WTC11 (cell line): ENCODE results near the gene MBD6. TPM values are rescaled to one million over a fixed set of nuclear protein-coding genes. Genes with fewer than 3 reads are reported as not detected.

ENCODE experiments used
- ATAC-seq: fragments of 200-7000 bp; cut with Tn5 transposase; 2 replicates; pipeline ENCODE4 v1.10.0; 2021; ENCODE audit warnings: mild to moderate bottlenecking, moderate library complexity
- CTCF ChIA-PET: fragments of 300-600 bp; sonication (Branson Sonifier 250); formaldehyde crosslinking; loops from one replicate; lab custom pipeline; 2021; ENCODE audit warnings: antibody characterized with exemption; lab: Charles Lee
- POLR2A ChIA-PET: fragments of 350-600 bp; sonication (Branson Sonifier 250); formaldehyde crosslinking; loops from one replicate; lab custom pipeline; 2021; ENCODE audit warnings: antibody characterized with exemption; lab: Charles Lee
- DNase-seq: peaks from one replicate; pipeline ENCODE4 v3.0.0; 2021; ENCODE audit warnings: low spot score
- H3K27ac Mint-ChIP-seq: 2 replicates; pipeline ENCODE4 v1.8.0; 2021; ENCODE audit warnings: mixed read lengths
- H3K27me3 Mint-ChIP-seq: 2 replicates; pipeline ENCODE4 v1.8.0; 2021; ENCODE audit warnings: low read depth, mild to moderate bottlenecking, moderate library complexity, mixed read lengths
- H3K36me3 Mint-ChIP-seq: 2 replicates; pipeline ENCODE4 v1.8.0; 2021; ENCODE audit warnings: mixed read lengths
- H3K4me1 Mint-ChIP-seq: 2 replicates; pipeline ENCODE4 v1.8.0; 2022; ENCODE audit warnings: mixed read lengths
- H3K4me3 Mint-ChIP-seq: 2 replicates; pipeline ENCODE4 v1.8.0; 2021; ENCODE audit warnings: mild to moderate bottlenecking, moderate library complexity, mixed read lengths
- H3K9me3 Mint-ChIP-seq: 2 replicates; pipeline ENCODE4 v1.8.0; 2021; ENCODE audit warnings: mixed read lengths
- CTCF ChIP-seq: fragments of 200-600 bp; IDR thresholded peaks from 2 replicates; pipeline ENCODE4 v1.8.0; 2022; ENCODE audit warnings: antibody characterized with exemption
- FOXK1 ChIP-seq: sonication (generic); formaldehyde crosslinking; IDR thresholded peaks from 2 replicates; pipeline ENCODE4 v1.8.0; 2022; ENCODE audit warnings: mild to moderate bottlenecking, moderate library complexity, missing genetic modification reagents
- IRF2 ChIP-seq: sonication (generic); formaldehyde crosslinking; IDR thresholded peaks from 2 replicates; pipeline ENCODE4 v1.8.0; 2022; ENCODE audit warnings: low read depth, missing genetic modification reagents, borderline replicate concordance
- NFE2L1 ChIP-seq: sonication (generic); formaldehyde crosslinking; IDR thresholded peaks from 2 replicates; pipeline ENCODE4 v1.8.1; 2023; ENCODE audit warnings: missing genetic modification reagents
- SMAD4 ChIP-seq: sonication (generic); formaldehyde crosslinking; IDR thresholded peaks from 2 replicates; pipeline ENCODE4 v1.8.0; 2022; ENCODE audit warnings: mild to moderate bottlenecking, missing genetic modification reagents
- ZBTB21 ChIP-seq: sonication (generic); formaldehyde crosslinking; IDR thresholded peaks from 2 replicates; pipeline ENCODE4 v1.8.1; 2023; ENCODE audit warnings: mild to moderate bottlenecking, missing genetic modification reagents, borderline replicate concordance
- ZNF121 ChIP-seq: sonication (generic); formaldehyde crosslinking; IDR thresholded peaks from 2 replicates; pipeline ENCODE4 v1.8.0; 2023; ENCODE audit warnings: missing genetic modification reagents
- ZNF232 ChIP-seq: sonication (generic); formaldehyde crosslinking; IDR thresholded peaks from 2 replicates; pipeline ENCODE4 v1.8.0; 2022; ENCODE audit warnings: mild to moderate bottlenecking, missing genetic modification reagents
- ZNF423 ChIP-seq: fragments of 250-450 bp; sonication (Bioruptor Pico); IDR thresholded peaks from 2 replicates; pipeline ENCODE4 v2.1.2; 2022; ENCODE audit warnings: mild to moderate bottlenecking, moderate library complexity
- total RNA-seq: library from RNA; stranded (reverse); gene quantifications from 3 replicates; pipeline ENCODE4 v1.2.3, GENCODE V29; 2021
- TF ChIP-seq, protein P1 (sequence below): sonication (generic); formaldehyde crosslinking; IDR thresholded peaks from 2 replicates; pipeline ENCODE4 v1.8.1; 2022; ENCODE audit warnings: mild to moderate bottlenecking, moderate library complexity, missing genetic modification reagents
- TF ChIP-seq, protein P2 (sequence below): sonication (generic); formaldehyde crosslinking; IDR thresholded peaks from 2 replicates; pipeline ENCODE4 v1.8.0; 2022; ENCODE audit warnings: mild to moderate bottlenecking, missing genetic modification reagents
- TF ChIP-seq, protein P3 (sequence below): sonication (generic); formaldehyde crosslinking; IDR thresholded peaks from 2 replicates; pipeline ENCODE4 v1.8.1; 2023; ENCODE audit warnings: mild to moderate bottlenecking, moderate library complexity, missing genetic modification reagents
- TF ChIP-seq, protein P4 (sequence below): sonication (generic); formaldehyde crosslinking; IDR thresholded peaks from 2 replicates; pipeline ENCODE4 v1.8.0; 2022; ENCODE audit warnings: mild to moderate bottlenecking, missing genetic modification reagents
- TF ChIP-seq, protein P5 (sequence below): fragments of 250-450 bp; sonication (Bioruptor Pico); IDR thresholded peaks from 2 replicates; pipeline ENCODE4 v2.1.2; 2022; ENCODE audit warnings: mild to moderate bottlenecking, moderate library complexity
- TF ChIP-seq, protein P6 (sequence below): sonication (generic); formaldehyde crosslinking; IDR thresholded peaks from 2 replicates; pipeline ENCODE4 v1.8.1; 2023; ENCODE audit warnings: mild to moderate bottlenecking, missing genetic modification reagents, moderate library complexity

Gene MBD6
- total RNA-seq, 1 experiment from 2014 or later, result 46.3 TPM

GRCh38 chr12:57476162-57476992 is 46.2 kb upstream of the MBD6 start:
- H3K27ac Mint-ChIP-seq, result no peak overlapping the region
- peak; percentile 63 for TF ChIP-seq CTCF
- TF ChIP-seq, protein P1, sequence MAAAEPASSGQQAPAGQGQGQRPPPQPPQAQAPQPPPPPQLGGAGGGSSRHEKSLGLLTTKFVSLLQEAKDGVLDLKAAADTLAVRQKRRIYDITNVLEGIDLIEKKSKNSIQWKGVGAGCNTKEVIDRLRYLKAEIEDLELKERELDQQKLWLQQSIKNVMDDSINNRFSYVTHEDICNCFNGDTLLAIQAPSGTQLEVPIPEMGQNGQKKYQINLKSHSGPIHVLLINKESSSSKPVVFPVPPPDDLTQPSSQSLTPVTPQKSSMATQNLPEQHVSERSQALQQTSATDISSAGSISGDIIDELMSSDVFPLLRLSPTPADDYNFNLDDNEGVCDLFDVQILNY, result no peak
- TF ChIP-seq, protein P2, sequence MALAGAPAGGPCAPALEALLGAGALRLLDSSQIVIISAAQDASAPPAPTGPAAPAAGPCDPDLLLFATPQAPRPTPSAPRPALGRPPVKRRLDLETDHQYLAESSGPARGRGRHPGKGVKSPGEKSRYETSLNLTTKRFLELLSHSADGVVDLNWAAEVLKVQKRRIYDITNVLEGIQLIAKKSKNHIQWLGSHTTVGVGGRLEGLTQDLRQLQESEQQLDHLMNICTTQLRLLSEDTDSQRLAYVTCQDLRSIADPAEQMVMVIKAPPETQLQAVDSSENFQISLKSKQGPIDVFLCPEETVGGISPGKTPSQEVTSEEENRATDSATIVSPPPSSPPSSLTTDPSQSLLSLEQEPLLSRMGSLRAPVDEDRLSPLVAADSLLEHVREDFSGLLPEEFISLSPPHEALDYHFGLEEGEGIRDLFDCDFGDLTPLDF (CRISPR knock-in tag), result no peak
- TF ChIP-seq, protein P3, sequence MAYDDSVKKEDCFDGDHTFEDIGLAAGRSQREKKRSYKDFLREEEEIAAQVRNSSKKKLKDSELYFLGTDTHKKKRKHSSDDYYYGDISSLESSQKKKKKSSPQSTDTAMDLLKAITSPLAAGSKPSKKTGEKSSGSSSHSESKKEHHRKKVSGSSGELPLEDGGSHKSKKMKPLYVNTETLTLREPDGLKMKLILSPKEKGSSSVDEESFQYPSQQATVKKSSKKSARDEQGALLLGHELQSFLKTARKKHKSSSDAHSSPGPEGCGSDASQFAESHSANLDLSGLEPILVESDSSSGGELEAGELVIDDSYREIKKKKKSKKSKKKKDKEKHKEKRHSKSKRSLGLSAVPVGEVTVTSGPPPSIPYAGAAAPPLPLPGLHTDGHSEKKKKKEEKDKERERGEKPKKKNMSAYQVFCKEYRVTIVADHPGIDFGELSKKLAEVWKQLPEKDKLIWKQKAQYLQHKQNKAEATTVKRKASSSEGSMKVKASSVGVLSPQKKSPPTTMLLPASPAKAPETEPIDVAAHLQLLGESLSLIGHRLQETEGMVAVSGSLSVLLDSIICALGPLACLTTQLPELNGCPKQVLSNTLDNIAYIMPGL (CRISPR knock-in tag), result 0 out of 2 replicates have a peak, but pooled peaks have one; percentile 72
- TF ChIP-seq ZNF423 (CRISPR knock-in tag), result no peak
- TF ChIP-seq FOXK1 (CRISPR knock-in tag), result 0 out of 2 replicates have a peak, but pooled peaks have one; percentile 26
- TF ChIP-seq, protein P4, sequence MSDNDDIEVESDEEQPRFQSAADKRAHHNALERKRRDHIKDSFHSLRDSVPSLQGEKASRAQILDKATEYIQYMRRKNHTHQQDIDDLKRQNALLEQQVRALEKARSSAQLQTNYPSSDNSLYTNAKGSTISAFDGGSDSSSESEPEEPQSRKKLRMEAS (CRISPR knock-in tag), result peak; percentile 17; the same call in 1 of the 2 replicates
- TF ChIP-seq, protein P5, sequence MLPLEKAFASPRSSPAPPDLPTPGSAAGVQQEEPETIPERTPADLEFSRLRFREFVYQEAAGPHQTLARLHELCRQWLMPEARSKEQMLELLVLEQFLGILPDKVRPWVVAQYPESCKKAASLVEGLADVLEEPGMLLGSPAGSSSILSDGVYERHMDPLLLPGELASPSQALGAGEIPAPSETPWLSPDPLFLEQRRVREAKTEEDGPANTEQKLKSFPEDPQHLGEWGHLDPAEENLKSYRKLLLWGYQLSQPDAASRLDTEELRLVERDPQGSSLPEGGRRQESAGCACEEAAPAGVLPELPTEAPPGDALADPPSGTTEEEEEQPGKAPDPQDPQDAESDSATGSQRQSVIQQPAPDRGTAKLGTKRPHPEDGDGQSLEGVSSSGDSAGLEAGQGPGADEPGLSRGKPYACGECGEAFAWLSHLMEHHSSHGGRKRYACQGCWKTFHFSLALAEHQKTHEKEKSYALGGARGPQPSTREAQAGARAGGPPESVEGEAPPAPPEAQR (CRISPR knock-in tag), result no peak
- no peak for TF ChIP-seq ZNF121
- TF ChIP-seq, protein P6, sequence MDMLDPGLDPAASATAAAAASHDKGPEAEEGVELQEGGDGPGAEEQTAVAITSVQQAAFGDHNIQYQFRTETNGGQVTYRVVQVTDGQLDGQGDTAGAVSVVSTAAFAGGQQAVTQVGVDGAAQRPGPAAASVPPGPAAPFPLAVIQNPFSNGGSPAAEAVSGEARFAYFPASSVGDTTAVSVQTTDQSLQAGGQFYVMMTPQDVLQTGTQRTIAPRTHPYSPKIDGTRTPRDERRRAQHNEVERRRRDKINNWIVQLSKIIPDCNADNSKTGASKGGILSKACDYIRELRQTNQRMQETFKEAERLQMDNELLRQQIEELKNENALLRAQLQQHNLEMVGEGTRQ (CRISPR knock-in tag), result no peak
- TF ChIP-seq ZBTB21 (CRISPR knock-in tag), result 0 out of 2 replicates have a peak, but pooled peaks have one; percentile 17
- TF ChIP-seq IRF2, result no peak
- no peak for TF ChIP-seq SMAD4 (CRISPR knock-in tag)
- TF ChIP-seq NFE2L1, result no peak
- TF ChIP-seq ZNF232, result no peak
- TF ChIP-seq, all 79 proteins: peak for 5
- DNase-seq, result peak; percentile 68
- Mint-ChIP-seq H3K27me3 (peaks cover 99% of the 10 kb centered on the region), H3K36me3 (no peaks in the 10 kb centered on the region), H3K4me3 (peak overlapping the region; percentile 77), H3K4me1 (peaks cover 35% of the 10 kb centered on the region), H3K9me3 (no peaks in the 10 kb centered on the region)
- ChIA-PET CTCF (interaction anchor here (0.6 to 5.0 kb wide), 18 partner anchors 10 to 389 kb away, joined by 3 to 88 read pairs (median 5); partner anchors contain the start of genes GLI1 and SHMT2), POLR2A (interaction anchor here (0.6 to 1.7 kb wide), 2 partner anchors 11 to 18 kb away, joined by 6 to 8 read pairs; no protein-coding TSS in a partner anchor)
- peak; percentile 44 for ATAC-seq
